Skeletal muscle cell (primary cell): ENCODE data around the gene OGFOD3.

Source experiments
- DNase-seq: peaks from one replicate; pipeline ENCODE4 v3.0.0-alpha.2; 2010; ENCODE audit warnings: low read depth
- H3K4me3 ChIP-seq: 2 replicates; pipeline ENCODE4 v1.5.1; 2011; ENCODE audit warnings: low read depth, mild to moderate bottlenecking, control low read depth, low read length, moderate library complexity

OGFOD3 gene

GRCh38 chr17:82346342-82347300 lies 71.8 kb downstream of the OGFOD3 start:
- no peak for DNase-seq
- no peak overlapping the region for H3K4me3 ChIP-seq

GRCh38 chr17:82345151-82345976 lies 73.0 kb downstream of the OGFOD3 start:
- no peak overlapping the region for H3K4me3 ChIP-seq
- DNase-seq: no peak

- H3K4me3 ChIP-seq: no peak overlapping the region
- no peak for DNase-seq
Measured at GRCh38 chr17:82344175-82344907, 74.0 kb downstream of the OGFOD3 start.

- no peak for DNase-seq
- no peak overlapping the region for H3K4me3 ChIP-seq
Measured at GRCh38 chr17:82343560-82343959, 74.8 kb downstream of the OGFOD3 start.

GRCh38 chr17:82342361-82343079 lies 75.9 kb downstream of the OGFOD3 start:
- no peak for DNase-seq
- H3K4me3 ChIP-seq: no peak overlapping the region

- H3K4me3 ChIP-seq: peak overlapping the region; percentile 2
- DNase-seq: no peak
Measured at GRCh38 chr17:82339634-82340580, 78.5 kb downstream of the OGFOD3 start.
